GM18505 (cell line): ENCODE data around the gene MRPL3.

ENCODE experiments used
- ATAC-seq: cut with Tn5 transposase; IDR thresholded peaks from one replicate; pipeline ENCODE4 v1.9.1; 2021; ENCODE audit not compliant: unreplicated experiment
- POLR2A ChIP-seq: IDR thresholded peaks from 4 replicates; pipeline ENCODE4 v1.6.1; 2011; ENCODE audit warnings: borderline replicate concordance; ENCODE audit not compliant: insufficient read depth, insufficient read length; ENCODE audit errors: extremely low read depth

Gene MRPL3

GRCh38 chr3:131502530-131503319 lies at the start of gene MRPL3:
MRPL3 (minus strand) TSS chr3:131502971; CDS start chr3:131502821, 150 bp downstream.
- peak; percentile 60 for TF ChIP-seq POLR2A
- ATAC-seq = peak; percentile 95

GRCh38 chr3:131551761-131552160 lies 49.0 kb upstream of the MRPL3 start:
- TF ChIP-seq POLR2A = no peak
- no peak for ATAC-seq

GRCh38 chr3:131550562-131551465 lies 48.0 kb upstream of the MRPL3 start:
- no peak for ATAC-seq
- TF ChIP-seq POLR2A = no peak

GRCh38 chr3:131549340-131549739 lies 46.6 kb upstream of the MRPL3 start:
- no peak for TF ChIP-seq POLR2A
- ATAC-seq = no peak

GRCh38 chr3:131547585-131547984 lies 44.8 kb upstream of the MRPL3 start:
- ATAC-seq = no peak
- no peak for TF ChIP-seq POLR2A

- no peak for TF ChIP-seq POLR2A
- no peak for ATAC-seq
Measured at GRCh38 chr3:131546441-131546840, 43.7 kb upstream of the MRPL3 start.

- no peak for ATAC-seq
- TF ChIP-seq POLR2A = no peak
Measured at GRCh38 chr3:131544557-131544956, 41.8 kb upstream of the MRPL3 start.

- ATAC-seq = no peak
Measured at GRCh38 chr3:131543714-131544113, 40.9 kb upstream of the MRPL3 start.

GRCh38 chr3:131541288-131541687 lies 38.5 kb upstream of the MRPL3 start:
- no peak for TF ChIP-seq POLR2A
- no peak for ATAC-seq

More at GRCh38 chr3:131543714-131544113, 40.9 kb upstream of the MRPL3 start:
- TF ChIP-seq POLR2A = no peak

GRCh38 chr3:131540821-131541220 lies 38.0 kb upstream of the MRPL3 start:
- no peak for ATAC-seq
- TF ChIP-seq POLR2A = no peak

GRCh38 chr3:131540143-131540542 lies 37.4 kb upstream of the MRPL3 start:
- ATAC-seq = no peak
- TF ChIP-seq POLR2A = no peak

- TF ChIP-seq POLR2A = no peak
- ATAC-seq = no peak
Measured at GRCh38 chr3:131538968-131539367, 36.2 kb upstream of the MRPL3 start.

- TF ChIP-seq POLR2A = no peak
- no peak for ATAC-seq
Measured at GRCh38 chr3:131537531-131537930, 34.8 kb upstream of the MRPL3 start.
